ENCODE results near the gene CTXND2. TPM values are rescaled to one million over a fixed set of nuclear protein-coding genes. Genes with fewer than 3 reads are reported as not detected.

The CTXND2 gene
- total RNA-seq, 1 experiment from 2014 or later, result not detected

GRCh38 chr1:150872572-150872971 is 14.4 kb upstream of the CTXND2 start:
- ChIA-PET CTCF (no interaction called here), RAD21 (ENCODE audit: low non-redundant PET in 1 of 2, low total read pairs in 2 of 2, uncharacterized antibody in 2 of 2, unreplicated experiment in 2 of 2) (no interaction called here), POLR2A (no interaction called here)
- ATAC-seq, result no peak
- intact Hi-C loops (cut with micrococcal nuclease), result no loop called here
- no peaks in the 10 kb centered on the region for H3K36me3 ChIP-seq (ENCODE audit: control insufficient read depth in 1 of 2, insufficient read depth in 2 of 2, low read length in 2 of 2)
- no peaks in the 10 kb centered on the region for H4K20me1 ChIP-seq (ENCODE audit: insufficient read depth)
- H3K9me2 ChIP-seq (ENCODE audit: insufficient read depth), result no peaks in the 10 kb centered on the region
- no peak overlapping the region for H3K9ac ChIP-seq (ENCODE audit: low read length)
- TF ChIP-seq, protein P1, sequence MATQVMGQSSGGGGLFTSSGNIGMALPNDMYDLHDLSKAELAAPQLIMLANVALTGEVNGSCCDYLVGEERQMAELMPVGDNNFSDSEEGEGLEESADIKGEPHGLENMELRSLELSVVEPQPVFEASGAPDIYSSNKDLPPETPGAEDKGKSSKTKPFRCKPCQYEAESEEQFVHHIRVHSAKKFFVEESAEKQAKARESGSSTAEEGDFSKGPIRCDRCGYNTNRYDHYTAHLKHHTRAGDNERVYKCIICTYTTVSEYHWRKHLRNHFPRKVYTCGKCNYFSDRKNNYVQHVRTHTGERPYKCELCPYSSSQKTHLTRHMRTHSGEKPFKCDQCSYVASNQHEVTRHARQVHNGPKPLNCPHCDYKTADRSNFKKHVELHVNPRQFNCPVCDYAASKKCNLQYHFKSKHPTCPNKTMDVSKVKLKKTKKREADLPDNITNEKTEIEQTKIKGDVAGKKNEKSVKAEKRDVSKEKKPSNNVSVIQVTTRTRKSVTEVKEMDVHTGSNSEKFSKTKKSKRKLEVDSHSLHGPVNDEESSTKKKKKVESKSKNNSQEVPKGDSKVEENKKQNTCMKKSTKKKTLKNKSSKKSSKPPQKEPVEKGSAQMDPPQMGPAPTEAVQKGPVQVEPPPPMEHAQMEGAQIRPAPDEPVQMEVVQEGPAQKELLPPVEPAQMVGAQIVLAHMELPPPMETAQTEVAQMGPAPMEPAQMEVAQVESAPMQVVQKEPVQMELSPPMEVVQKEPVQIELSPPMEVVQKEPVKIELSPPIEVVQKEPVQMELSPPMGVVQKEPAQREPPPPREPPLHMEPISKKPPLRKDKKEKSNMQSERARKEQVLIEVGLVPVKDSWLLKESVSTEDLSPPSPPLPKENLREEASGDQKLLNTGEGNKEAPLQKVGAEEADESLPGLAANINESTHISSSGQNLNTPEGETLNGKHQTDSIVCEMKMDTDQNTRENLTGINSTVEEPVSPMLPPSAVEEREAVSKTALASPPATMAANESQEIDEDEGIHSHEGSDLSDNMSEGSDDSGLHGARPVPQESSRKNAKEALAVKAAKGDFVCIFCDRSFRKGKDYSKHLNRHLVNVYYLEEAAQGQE (IDR thresholded peaks at IDR 0.05; ENCODE audit: low read depth), result no peak
- TF ChIP-seq SRF (IDR thresholded peaks at IDR 0.05; ENCODE audit: low read depth) (no peak), POLR2A (IDR thresholded peaks at IDR 0.05; ENCODE audit: borderline replicate concordance, extremely low read depth, insufficient read depth, insufficient read length) (no peak), ZFX (IDR thresholded peaks at IDR 0.05) (no peak), RAD21 (IDR thresholded peaks at IDR 0.05; ENCODE audit: low read depth) (no peak), SIN3A (IDR thresholded peaks at IDR 0.05; ENCODE audit: low read depth) (no peak), POLR2AphosphoS5 (IDR thresholded peaks at IDR 0.05; ENCODE audit: low read depth, low read length) (no peak), TCF7L2 (IDR thresholded peaks at IDR 0.05; ENCODE audit: borderline replicate concordance, extremely low read depth, insufficient read depth, insufficient read length) (no peak), CEBPB (IDR thresholded peaks at IDR 0.05; ENCODE audit: low read depth) (no peak)
- peaks cover 9 to 15% of the 10 kb centered on the region in 2 experiments; a peak in 3 of 4 replicates for H3K4me1 ChIP-seq (ENCODE audit: control insufficient read depth in 1 of 2, insufficient read depth in 2 of 2, low read length in 2 of 2)
- BruUV-seq (replicated peaks), result no TSS peak
- no peak overlapping the region for H2AFZ ChIP-seq (ENCODE audit: low read depth, low read length, poor library complexity, severe bottlenecking)
- H3K27ac ChIP-seq (ENCODE audit: low read depth, low read length), result no peak overlapping the region
- H3K79me2 ChIP-seq (ENCODE audit: insufficient read depth, low read length), result peaks cover 36% of the 10 kb centered on the region
- no peaks in the 10 kb centered on the region for H3K9me3 ChIP-seq (ENCODE audit: control insufficient read depth in 1 of 2, insufficient read depth in 1 of 2, low read depth in 1 of 2, low read length in 2 of 2)
- DNase-seq (ENCODE audit: low read depth, low spot score), result no peak
- no peaks in the 10 kb centered on the region for H3K27me3 ChIP-seq (ENCODE audit: insufficient read depth, low read length)
- H3K4me2 ChIP-seq (ENCODE audit: low read length), result no peak overlapping the region
- H3K4me3 ChIP-seq (replicated peaks in 1 of 2; ENCODE audit: low read depth in 1 of 2, low read length in 2 of 2), result no peak overlapping the region
